ENCODE data around the gene MYH10. TPM values are rescaled to one million over a fixed set of nuclear protein-coding genes. Genes with fewer than 3 reads are reported as not detected.

MYH10 gene
- total RNA-seq, 1 donor from 2014 or later, result 83.3 TPM

- DNase-seq (no peak), ATAC-seq (no peak)
- peaks cover 90% of the 10 kb centered on the region for H3K36me3 ChIP-seq
- no peak overlapping the region for H3K27ac ChIP-seq
- H3K4me1 ChIP-seq, result peaks cover 25% of the 10 kb centered on the region
- intact Hi-C loops (cut with DNase I), result no loop called here
- H3K4me3 ChIP-seq, result no peak overlapping the region
- no peak for TF ChIP-seq CTCF (IDR thresholded peaks at IDR 0.05)
- H3K27me3 ChIP-seq (ENCODE audit: low read depth), result no peaks in the 10 kb centered on the region
- H3K9me3 ChIP-seq, result no peaks in the 10 kb centered on the region
Observed at GRCh38 chr17:8468980-8469379, 161.5 kb downstream of the MYH10 start.

DNA sequence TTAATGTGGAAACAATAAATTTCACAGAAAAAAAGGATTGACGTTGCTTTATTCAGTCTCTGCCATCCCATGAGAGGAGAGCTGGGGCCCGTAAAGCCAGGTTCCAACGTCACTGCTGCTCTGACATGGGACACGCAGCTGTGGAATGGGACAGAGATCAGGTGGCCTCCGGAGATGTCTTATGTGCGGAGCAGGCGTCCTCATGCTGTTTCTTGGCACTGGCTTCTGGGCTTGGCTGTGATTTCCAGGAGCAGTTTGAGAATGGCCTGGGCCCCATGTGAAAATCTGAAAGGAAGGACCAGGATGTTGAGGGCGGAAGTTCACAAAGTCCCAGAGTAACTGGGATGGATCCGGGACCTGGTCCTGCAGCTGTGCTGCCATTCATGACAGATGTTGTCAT is 162.4 kb downstream of the MYH10 start:
- intact Hi-C loops (cut with DNase I), result no loop called here
- Histone ChIP-seq H3K27ac (no peak overlapping the region), H3K27me3 (ENCODE audit: low read depth) (no peaks in the 10 kb centered on the region), H3K9me3 (no peaks in the 10 kb centered on the region), H3K4me1 (peaks cover 25% of the 10 kb centered on the region), H3K36me3 (peaks cover 90% of the 10 kb centered on the region), H3K4me3 (no peak overlapping the region)
- no peak for TF ChIP-seq CTCF (IDR thresholded peaks at IDR 0.05)
- no peak for ATAC-seq
- no peak for DNase-seq

GRCh38 chr17:8467527-8467926 is 163.0 kb downstream of the MYH10 start:
- no peak overlapping the region for H3K4me3 ChIP-seq
- peaks cover 25% of the 10 kb centered on the region for H3K4me1 ChIP-seq
- TF ChIP-seq CTCF (IDR thresholded peaks at IDR 0.05), result no peak
- no peaks in the 10 kb centered on the region for H3K9me3 ChIP-seq
- intact Hi-C loops (cut with DNase I), result no loop called here
- no peaks in the 10 kb centered on the region for H3K27me3 ChIP-seq (ENCODE audit: low read depth)
- H3K27ac ChIP-seq, result no peak overlapping the region
- ATAC-seq (no peak), DNase-seq (no peak)
- peaks cover 90% of the 10 kb centered on the region for H3K36me3 ChIP-seq

GRCh38 chr17:8466873-8467272 is 163.7 kb downstream of the MYH10 start:
- no peak for ATAC-seq
- intact Hi-C loops (cut with DNase I), result no loop called here
- H3K27me3 ChIP-seq (ENCODE audit: low read depth), result no peaks in the 10 kb centered on the region

GRCh38 chr17:8466456-8466855 is 164.1 kb downstream of the MYH10 start:
- TF ChIP-seq CTCF (IDR thresholded peaks at IDR 0.05), result no peak
- intact Hi-C loops (cut with DNase I), result no loop called here

More at GRCh38 chr17:8466873-8467272, 163.7 kb downstream of the MYH10 start:
- Histone ChIP-seq H3K4me1 (peaks cover 25% of the 10 kb centered on the region), H3K4me3 (no peak overlapping the region), H3K36me3 (peaks cover 90% of the 10 kb centered on the region), H3K9me3 (no peaks in the 10 kb centered on the region), H3K27ac (no peak overlapping the region)
- no peak for TF ChIP-seq CTCF (IDR thresholded peaks at IDR 0.05)
- DNase-seq, result no peak

GRCh38 chr17:8465759-8466158 is 164.8 kb downstream of the MYH10 start:
- H3K36me3 ChIP-seq, result peaks cover 92% of the 10 kb centered on the region

More at GRCh38 chr17:8466456-8466855, 164.1 kb downstream of the MYH10 start:
- Histone ChIP-seq H3K4me1 (peaks cover 25% of the 10 kb centered on the region), H3K36me3 (peaks cover 90% of the 10 kb centered on the region), H3K27ac (no peak overlapping the region), H3K9me3 (no peaks in the 10 kb centered on the region), H3K27me3 (ENCODE audit: low read depth) (no peaks in the 10 kb centered on the region), H3K4me3 (no peak overlapping the region)
- no peak for ATAC-seq
- DNase-seq, result no peak

More at GRCh38 chr17:8465759-8466158, 164.8 kb downstream of the MYH10 start:
- TF ChIP-seq CTCF (IDR thresholded peaks at IDR 0.05), result no peak
- Histone ChIP-seq H3K4me3 (no peak overlapping the region), H3K27ac (no peak overlapping the region), H3K4me1 (peaks cover 23% of the 10 kb centered on the region), H3K9me3 (no peaks in the 10 kb centered on the region), H3K27me3 (ENCODE audit: low read depth) (no peaks in the 10 kb centered on the region)
- no peak for DNase-seq
- no peak for ATAC-seq
- intact Hi-C loops (cut with DNase I), result no loop called here

Measured in lower lobe of right lung (tissue), 2 donors.